Panc1 (cell line): Measurements from ENCODE around the gene APLP2. TPM values are rescaled to one million over a fixed set of nuclear protein-coding genes. Genes with fewer than 3 reads are reported as not detected.

Experiments
- ATAC-seq: fragments of 200-7000 bp; cut with Tn5 transposase; 2 replicates; pipeline ENCODE4 v1.9.1; 2020; ENCODE audit warnings: mild to moderate bottlenecking, moderate library complexity
- BruUV-seq: library from RNA; stranded (reverse); fragments of 400-500 nt; replicated peaks from 2 replicates; lab custom pipeline; 2021; lab: Mats Ljungman, UMichigan
- CTCF ChIA-PET: fragments of 300-600 bp; sonication (Branson Sonifier 250); formaldehyde crosslinking; loops from one replicate; lab custom pipeline; 2022; ENCODE audit warnings: antibody characterized with exemption; lab: Charles Lee
- POLR2A ChIA-PET: fragments of 300-600 bp; sonication (Branson Sonifier 250); formaldehyde crosslinking; loops from one replicate; lab custom pipeline; 2022; ENCODE audit warnings: antibody characterized with exemption; lab: Charles Lee
- DNase-seq: peaks from one replicate; pipeline ENCODE4 v3.0.0-alpha.2; 2010; ENCODE audit warnings: low read depth, low spot score
- H3K27ac ChIP-seq: 2 replicates; pipeline ENCODE4 v1.5.1; 2011; ENCODE audit warnings: mild to moderate bottlenecking, low read length, inconsistent platforms
- H3K27me3 ChIP-seq: fragments of 200-500 bp; sonication (Bioruptor generic); 2 replicates; pipeline ENCODE4 v1.6.0; 2014; ENCODE audit warnings: low read length, inconsistent platforms; ENCODE audit not compliant: control insufficient read depth, insufficient read depth
- H3K36me3 ChIP-seq: fragments of 200-500 bp; sonication (Bioruptor generic); 2 replicates; pipeline ENCODE4 v1.5.1; 2014; ENCODE audit warnings: inconsistent platforms, mild to moderate bottlenecking, low read length, moderate library complexity; ENCODE audit not compliant: control insufficient read depth, insufficient read depth
- H3K4me1 ChIP-seq: 2 replicates; pipeline ENCODE4 v1.5.1; 2011; ENCODE audit warnings: inconsistent platforms, mild to moderate bottlenecking, low read length, moderate library complexity; ENCODE audit not compliant: control insufficient read depth, insufficient read depth
- H3K4me3 ChIP-seq, 2 experiments: 2 replicates each; pipeline ENCODE4 v1.5.1; 2011 to 2012; ENCODE audit warnings: low read depth in 2 of 2, low read length in 2 of 2, mild to moderate bottlenecking in 2 of 2, inconsistent platforms in 1 of 2, moderate library complexity in 1 of 2
- H3K9me3 ChIP-seq: fragments of 200-500 bp; sonication (Bioruptor generic); 2 replicates; pipeline ENCODE4 v1.5.1; 2014; ENCODE audit warnings: low read depth, mild to moderate bottlenecking, inconsistent platforms, low read length, moderate library complexity; ENCODE audit not compliant: control insufficient read depth, insufficient read depth
- CTCF ChIP-seq: fragments of 450-650 bp; IDR thresholded peaks from 2 replicates; pipeline ENCODE4 v1.5.1; 2017; ENCODE audit warnings: mild to moderate bottlenecking
- POLR2AphosphoS5 ChIP-seq: IDR thresholded peaks from 2 replicates; pipeline ENCODE4 v1.6.1; 2012; ENCODE audit warnings: mild to moderate bottlenecking, low read depth, low read length, moderate library complexity
- REST ChIP-seq, 2 experiments: IDR thresholded peaks; 2 replicates each; pipeline ENCODE4 v1.6.1; 2011 to 2012; ENCODE audit warnings: low read depth in 2 of 2, control low read depth in 1 of 2, low read length in 1 of 2, mild to moderate bottlenecking in 1 of 2, moderate library complexity in 1 of 2; ENCODE audit not compliant: insufficient read depth in 1 of 2
- SIN3A ChIP-seq: IDR thresholded peaks from 2 replicates; pipeline ENCODE4 v1.6.1; 2012; ENCODE audit warnings: low read depth, mild to moderate bottlenecking, low read length, moderate library complexity, borderline replicate concordance; ENCODE audit not compliant: insufficient read depth
- TCF7L2 ChIP-seq: IDR thresholded peaks from 2 replicates; pipeline ENCODE4 v1.6.1; 2011; ENCODE audit warnings: mild to moderate bottlenecking, low read depth, low read length, inconsistent platforms
- in situ Hi-C: cut with HindIII; loops from 2 replicates; pipeline ENCODE4 v1.10.0; 2016; ENCODE audit warnings: low sequenced_read_pairs, low pct_unique_long_range_greater_than_20kb
- intact Hi-C: fragments of 100-400 bp; cut with micrococcal nuclease; formaldehyde crosslinking; loops from one replicate; pipeline ENCODE4 v1.10.0; 2022; ENCODE audit not compliant: unreplicated experiment
- total RNA-seq: library from RNA; stranded (reverse); gene quantifications from one replicate; pipeline ENCODE4 v1.2.1, GENCODE V29; 2021; ENCODE audit not compliant: unreplicated experiment

Gene APLP2
- total RNA-seq, 1 experiment from 2014 or later = 589 TPM

GRCh38 chr11:130043575-130043974, 26.1 kb upstream of the APLP2 start:
- no TSS peak for BruUV-seq
- DNase-seq = no peak
- Histone ChIP-seq H3K4me1 (peaks cover 8% of the 10 kb centered on the region; the same call in 1 of the 2 replicates), H3K36me3 (no peaks in the 10 kb centered on the region), H3K27me3 (no peaks in the 10 kb centered on the region), H3K4me3 (no peak overlapping the region), H3K9me3 (no peaks in the 10 kb centered on the region), H3K27ac (no peak overlapping the region)
- TF ChIP-seq SIN3A (no peak), TCF7L2 (no peak), POLR2AphosphoS5 (no peak), CTCF (no peak), REST (IDR thresholded peaks at IDR 0.05; ENCODE audit: insufficient read depth in 1 of 2, low read depth in 2 of 2, low read length in 1 of 2) (no peak)
- CTCF ChIA-PET = no interaction called here
- no peak for ATAC-seq
- in situ Hi-C loops = no loop called here
- intact Hi-C loops = no loop called here
- POLR2A ChIA-PET = no interaction called here

DNA sequence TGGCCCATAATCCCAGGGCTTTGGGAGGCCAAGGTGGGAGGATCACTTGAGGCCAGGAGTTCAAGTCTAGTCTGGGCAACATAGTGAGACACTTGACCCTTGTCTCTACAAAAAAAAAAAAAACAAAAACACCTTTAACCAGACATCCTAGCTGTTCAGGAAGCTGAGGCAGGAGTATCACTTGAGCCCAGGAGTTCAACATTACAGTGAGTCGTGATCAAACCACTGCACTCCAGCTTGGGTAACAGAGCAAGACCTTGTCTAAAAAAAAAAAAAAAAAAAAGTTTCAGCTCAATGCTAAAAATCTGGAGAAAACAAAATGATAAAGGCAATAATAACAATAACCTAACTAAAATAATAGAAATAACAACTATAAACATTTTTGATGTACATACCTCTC, 22.6 kb upstream of the APLP2 start:
- intact Hi-C loops (no loop called here), in situ Hi-C loops (no loop called here)
- ChIA-PET CTCF (interaction anchor here (0.6 kb wide), 1 partner anchor 9 kb away, joined by 5 read pairs; no protein-coding TSS in a partner anchor), POLR2A (no interaction called here)
- no TSS peak for BruUV-seq
- Histone ChIP-seq H3K27me3 (no peaks in the 10 kb centered on the region), H3K36me3 (no peaks in the 10 kb centered on the region), H3K27ac (no peak overlapping the region), H3K4me1 (peaks cover 4% of the 10 kb centered on the region; the same call in 1 of the 2 replicates), H3K4me3 (no peak overlapping the region), H3K9me3 (no peaks in the 10 kb centered on the region)
- ATAC-seq = no peak
- no peak for DNase-seq
- TF ChIP-seq POLR2AphosphoS5 (no peak), CTCF (no peak), TCF7L2 (no peak), REST (IDR thresholded peaks at IDR 0.05; ENCODE audit: insufficient read depth in 1 of 2, low read depth in 2 of 2, low read length in 1 of 2) (no peak), SIN3A (no peak)
